ENCODE results near the gene CGB7.
"Not testable (repeated sequence)": the region's sequence is repeated elsewhere in the genome, so short reads cannot be mapped to it uniquely, and the experiment has no call there.

Gene CGB7

DNA sequence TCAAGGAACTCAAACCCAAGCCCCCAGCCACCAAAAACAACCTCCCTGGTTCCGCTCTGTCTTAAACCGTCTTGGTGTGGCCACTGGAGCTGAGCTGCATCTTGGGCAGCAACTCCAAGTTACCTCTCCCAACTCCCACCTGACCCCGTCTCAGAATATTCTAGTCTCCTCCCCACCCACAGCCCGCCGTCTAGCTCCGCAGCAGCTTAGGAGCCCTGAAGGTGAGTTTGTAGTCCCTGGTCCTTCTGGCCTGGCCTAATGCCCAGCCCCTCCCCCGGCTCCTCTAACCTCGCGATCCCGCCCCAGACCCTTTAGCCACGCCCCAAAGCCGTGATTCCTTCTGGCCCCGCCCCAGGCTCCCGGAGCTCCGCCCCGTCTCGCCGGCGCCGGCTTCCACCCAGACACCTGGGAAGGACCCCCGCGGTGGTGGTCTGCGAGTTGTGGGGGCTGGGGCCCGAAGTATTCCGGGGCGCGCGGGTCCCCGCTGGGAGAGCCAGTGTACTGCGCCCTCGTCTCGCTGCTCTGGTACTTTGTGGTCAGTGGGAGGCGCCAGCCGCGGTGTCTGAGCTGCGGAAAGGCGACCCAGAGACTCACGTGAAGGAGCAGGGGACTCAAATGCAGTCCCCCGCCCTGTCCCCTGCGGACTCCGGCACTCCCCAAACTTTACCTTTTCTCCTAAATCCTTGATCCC is 38.2 kb downstream of the CGB7 start:
- H3K4me3 ChIP-seq (ENCODE audit: low read depth, low read length): peak overlapping the region; percentile 41
- DNase-seq (ENCODE audit: low read depth): no peak
- TF ChIP-seq, protein P1, sequence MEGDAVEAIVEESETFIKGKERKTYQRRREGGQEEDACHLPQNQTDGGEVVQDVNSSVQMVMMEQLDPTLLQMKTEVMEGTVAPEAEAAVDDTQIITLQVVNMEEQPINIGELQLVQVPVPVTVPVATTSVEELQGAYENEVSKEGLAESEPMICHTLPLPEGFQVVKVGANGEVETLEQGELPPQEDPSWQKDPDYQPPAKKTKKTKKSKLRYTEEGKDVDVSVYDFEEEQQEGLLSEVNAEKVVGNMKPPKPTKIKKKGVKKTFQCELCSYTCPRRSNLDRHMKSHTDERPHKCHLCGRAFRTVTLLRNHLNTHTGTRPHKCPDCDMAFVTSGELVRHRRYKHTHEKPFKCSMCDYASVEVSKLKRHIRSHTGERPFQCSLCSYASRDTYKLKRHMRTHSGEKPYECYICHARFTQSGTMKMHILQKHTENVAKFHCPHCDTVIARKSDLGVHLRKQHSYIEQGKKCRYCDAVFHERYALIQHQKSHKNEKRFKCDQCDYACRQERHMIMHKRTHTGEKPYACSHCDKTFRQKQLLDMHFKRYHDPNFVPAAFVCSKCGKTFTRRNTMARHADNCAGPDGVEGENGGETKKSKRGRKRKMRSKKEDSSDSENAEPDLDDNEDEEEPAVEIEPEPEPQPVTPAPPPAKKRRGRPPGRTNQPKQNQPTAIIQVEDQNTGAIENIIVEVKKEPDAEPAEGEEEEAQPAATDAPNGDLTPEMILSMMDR (IDR thresholded peaks at IDR 0.05; ENCODE audit: control insufficient read depth, extremely low read depth, insufficient read depth): 0 out of 2 replicates have a peak, but pooled peaks have one; percentile 1

DNA sequence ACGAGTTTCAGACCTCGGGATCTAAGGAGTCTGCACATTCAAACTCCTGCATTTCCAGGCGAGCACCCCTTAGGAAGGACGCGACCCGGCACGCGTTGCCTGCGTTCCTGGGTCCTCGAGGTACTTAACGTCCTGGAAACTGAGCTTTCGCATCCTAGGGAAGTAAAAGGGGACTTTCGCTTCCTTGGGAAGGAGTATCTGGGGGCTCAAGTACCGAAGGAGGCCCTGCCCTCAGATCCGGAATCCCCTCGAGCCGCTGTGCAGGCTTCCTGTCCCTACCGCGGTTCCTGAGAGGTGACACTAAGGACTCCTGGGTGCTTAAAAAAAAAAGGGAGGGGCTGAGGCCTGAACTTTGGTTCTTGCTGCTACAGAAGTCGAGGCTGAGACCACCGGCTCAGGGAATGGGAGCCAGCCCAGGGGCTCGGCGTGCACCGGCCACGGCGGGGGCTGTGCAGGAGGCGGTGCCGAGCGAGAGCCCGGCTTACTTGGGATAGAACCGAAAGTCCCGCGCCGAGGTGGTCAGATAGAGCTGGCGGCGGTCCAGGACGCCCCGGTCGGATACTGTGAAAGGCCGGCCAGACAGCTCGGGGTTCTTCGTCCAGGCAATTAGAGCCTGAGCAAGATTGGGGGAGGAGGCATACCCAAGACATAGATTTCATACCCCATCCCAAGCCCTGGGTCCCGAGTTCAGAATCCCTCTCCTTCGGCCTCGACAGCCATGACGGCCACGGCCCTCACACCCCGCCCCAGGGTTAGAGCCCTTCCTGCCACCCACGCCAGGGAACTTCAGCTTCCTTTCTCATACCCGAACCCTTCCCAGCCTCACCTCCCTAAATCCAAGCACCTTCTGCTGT is 38.9 kb downstream of the CGB7 start:
- not testable (repeated sequence) for H3K4me3 ChIP-seq (ENCODE audit: low read depth, low read length)

DNA sequence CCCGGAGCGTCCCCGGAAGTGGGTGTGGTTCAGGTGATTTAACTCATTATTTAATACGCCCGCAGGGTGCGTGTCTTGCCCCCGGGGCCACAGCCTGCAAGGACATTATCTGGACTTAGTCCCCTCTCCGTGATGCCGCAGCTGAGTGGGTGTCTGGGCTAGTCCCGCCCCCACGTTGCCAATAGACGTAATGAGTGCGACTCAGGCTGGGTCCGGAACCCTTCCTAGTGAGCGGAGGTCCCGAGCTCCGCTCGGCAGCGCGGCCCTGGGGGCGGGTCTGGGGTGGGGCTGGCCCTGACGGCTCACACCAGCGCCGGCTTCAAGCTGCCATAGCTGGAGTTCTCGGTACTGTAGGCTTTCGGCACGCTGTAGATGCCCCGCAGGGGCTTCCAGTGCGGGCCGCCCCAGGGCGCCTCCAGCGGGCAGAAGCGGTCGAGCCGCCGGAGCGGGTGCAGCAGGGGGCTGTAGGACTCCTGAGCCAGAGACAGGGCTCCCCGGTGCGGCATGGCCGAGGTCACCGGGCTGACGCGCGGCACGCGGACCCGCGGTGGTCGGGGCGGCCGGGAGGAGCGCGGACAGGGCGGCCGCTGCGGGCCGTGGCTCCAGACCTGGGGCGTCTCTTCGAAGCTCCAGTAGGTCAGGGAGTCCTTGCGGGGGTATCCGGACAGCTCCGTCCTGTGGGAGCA is 39.7 kb downstream of the CGB7 start:
- peak overlapping the region; percentile 11; the same call in 1 of the 2 replicates for H3K4me3 ChIP-seq (ENCODE audit: low read depth, low read length)
- TF ChIP-seq, protein P1 (IDR thresholded peaks at IDR 0.05; ENCODE audit: control insufficient read depth, extremely low read depth, insufficient read depth): peak; percentile 23
- DNase-seq (ENCODE audit: low read depth): no peak

More for the DNA sequence above, 38.9 kb downstream of the CGB7 start:
- DNase-seq (ENCODE audit: low read depth): not testable (repeated sequence)

DNA sequence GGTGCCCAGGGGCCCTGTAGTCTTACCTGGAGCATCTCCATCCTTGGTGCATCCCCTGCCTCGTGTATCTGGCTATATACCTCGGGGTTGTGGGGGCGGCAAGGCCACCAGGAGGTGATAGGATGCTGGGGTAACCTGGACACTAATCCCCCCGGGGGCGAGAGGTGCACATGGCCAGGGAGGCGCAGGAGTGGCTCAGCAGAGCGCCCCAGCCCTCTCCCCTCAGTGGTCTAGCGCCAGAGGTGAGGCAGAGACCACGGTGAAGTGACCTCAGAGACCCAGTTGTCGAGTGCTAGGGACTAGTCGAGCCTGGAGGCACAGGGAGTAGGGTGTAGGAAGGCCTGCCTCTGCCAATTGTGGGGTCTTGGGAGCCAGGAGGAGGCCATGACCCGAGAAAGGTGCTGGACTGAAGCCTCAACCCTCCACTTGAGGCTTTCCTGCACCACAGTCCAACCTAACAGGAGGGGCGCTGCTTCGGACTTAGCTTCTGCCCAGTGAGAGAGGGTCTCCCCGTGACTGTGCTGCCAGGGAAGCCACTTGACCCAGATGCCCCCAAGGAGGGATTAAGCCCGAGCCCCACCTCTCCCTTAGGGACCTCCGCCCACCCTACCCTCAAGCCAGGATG is 40.4 kb downstream of the CGB7 start, which contains the start of gene LHB:
Gene LHB, minus strand, starts transcription at position 51 of the 625 bp plus-strand sequence. Its CDS starts 10 bp downstream, at position 41.
- DNase-seq (ENCODE audit: low read depth): no peak
- TF ChIP-seq, protein P1 (IDR thresholded peaks at IDR 0.05; ENCODE audit: control insufficient read depth, extremely low read depth, insufficient read depth): no peak

DNA sequence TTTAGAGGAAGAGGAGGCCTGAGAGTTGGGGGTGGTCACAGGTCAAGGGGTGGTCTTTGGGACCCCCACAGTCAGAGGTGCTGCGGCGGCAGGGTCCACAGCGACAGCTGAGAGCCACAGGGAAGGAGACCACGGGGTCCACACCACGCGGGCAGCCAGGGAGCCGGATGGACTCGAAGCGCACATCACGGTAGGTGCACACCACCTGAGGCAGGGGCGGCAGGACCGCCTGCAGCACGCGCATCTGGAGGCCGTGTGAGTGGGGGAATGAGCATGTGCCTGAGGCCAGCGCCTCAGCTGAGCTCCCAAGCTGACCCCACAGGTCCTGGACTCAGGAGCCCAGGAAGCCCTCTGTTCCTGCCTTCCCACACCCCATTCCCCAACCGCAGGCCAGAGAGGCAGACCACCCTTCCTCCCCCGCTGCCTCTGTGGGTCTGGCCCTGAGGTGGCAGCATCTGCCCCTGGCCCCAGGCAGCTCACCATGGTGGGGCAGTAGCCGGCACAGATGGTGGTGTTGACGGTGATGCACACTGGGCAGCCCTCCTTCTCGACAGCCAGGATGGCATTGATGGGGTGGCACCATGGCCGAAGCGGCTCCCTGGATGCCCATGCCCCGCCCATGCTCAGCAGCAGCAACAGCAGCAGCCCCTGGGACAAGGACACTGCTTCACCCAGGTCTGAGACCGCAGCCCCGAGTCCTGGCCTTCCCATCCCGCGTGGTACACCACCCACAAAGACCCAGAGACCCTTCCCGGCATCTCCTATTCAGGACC is 41.3 kb downstream of the CGB7 start:
- no peak for DNase-seq (ENCODE audit: low read depth)
- no peak overlapping the region for H3K4me3 ChIP-seq (ENCODE audit: low read depth, low read length)
- TF ChIP-seq, protein P1 (IDR thresholded peaks at IDR 0.05; ENCODE audit: control insufficient read depth, extremely low read depth, insufficient read depth): no peak

More for the DNA sequence above, 40.4 kb downstream of the CGB7 start, which contains the start of gene LHB:
- H3K4me3 ChIP-seq (ENCODE audit: low read depth, low read length): peak within 1 kb of the TSS; percentile 11; the same call in 1 of the 2 replicates

DNA sequence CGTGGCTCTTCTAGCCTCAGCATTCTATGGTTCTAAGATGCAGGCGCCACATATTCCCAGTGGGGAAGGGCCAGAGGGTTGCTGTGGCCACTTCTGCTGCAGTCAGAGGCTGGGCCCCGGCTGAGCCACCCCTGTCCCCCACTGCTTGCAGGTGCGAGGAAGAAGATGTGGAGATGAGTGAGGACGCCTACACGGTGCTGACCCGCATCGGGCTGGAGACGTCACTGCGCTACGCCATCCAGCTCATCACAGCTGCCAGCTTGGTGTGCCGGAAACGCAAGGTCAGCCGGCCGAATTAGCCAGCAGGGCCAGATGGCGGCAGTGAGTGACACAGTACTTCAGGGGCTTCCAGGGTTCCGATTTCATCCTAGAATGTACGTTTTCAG is 42.7 kb downstream of the CGB7 start:
- H3K4me3 ChIP-seq (ENCODE audit: low read depth, low read length): no peak overlapping the region
- DNase-seq (ENCODE audit: low read depth): no peak
- TF ChIP-seq, protein P1 (IDR thresholded peaks at IDR 0.05; ENCODE audit: control insufficient read depth, extremely low read depth, insufficient read depth): no peak

All from LNCaP clone FGC (cell line).